HG03064 (cell line): ENCODE results near the gene NR5A2.

Source experiments
- ATAC-seq: cut with Tn5 transposase; IDR thresholded peaks from one replicate; pipeline ENCODE4 v1.9.1; 2021; ENCODE audit warnings: low read depth; ENCODE audit not compliant: unreplicated experiment

The NR5A2 gene

GRCh38 chr1:200027264-200027823, at the start of gene NR5A2:
Gene NR5A2 (plus strand): TSS chr1:200027710. CDS start chr1:200027848, 138 bp downstream.
- no peak for ATAC-seq

GRCh38 chr1:199978408-199978940, 49.0 kb upstream of the NR5A2 start:
- ATAC-seq, result no peak

GRCh38 chr1:199979071-199979470, 48.4 kb upstream of the NR5A2 start:
- ATAC-seq, result no peak

GRCh38 chr1:199981584-199981983, 45.9 kb upstream of the NR5A2 start:
- ATAC-seq, result no peak

GRCh38 chr1:199982606-199983005, 44.9 kb upstream of the NR5A2 start:
- ATAC-seq, result no peak

- ATAC-seq, result no peak
Measured at GRCh38 chr1:199983531-199983930, 44.0 kb upstream of the NR5A2 start.

- no peak for ATAC-seq
Measured at GRCh38 chr1:199995096-199995685, 32.3 kb upstream of the NR5A2 start.

- no peak for ATAC-seq
Measured at GRCh38 chr1:200005165-200005564, 22.3 kb upstream of the NR5A2 start.

- ATAC-seq, result no peak
Measured at GRCh38 chr1:200006711-200007110, 20.8 kb upstream of the NR5A2 start.

- ATAC-seq, result no peak
Measured at GRCh38 chr1:200015811-200016210, 11.7 kb upstream of the NR5A2 start.

- ATAC-seq, result no peak
Measured at GRCh38 chr1:200021577-200022238, 5.8 kb upstream of the NR5A2 start.

GRCh38 chr1:200022239-200022804, 5.2 kb upstream of the NR5A2 start:
- ATAC-seq, result no peak

GRCh38 chr1:200028586-200029034, 1.1 kb downstream of the NR5A2 start:
- no peak for ATAC-seq

- ATAC-seq, result no peak
Measured at GRCh38 chr1:200029035-200029821, 1.7 kb downstream of the NR5A2 start.

GRCh38 chr1:200029822-200030152, 2.3 kb downstream of the NR5A2 start:
- ATAC-seq, result no peak

GRCh38 chr1:200030791-200031190, 3.3 kb downstream of the NR5A2 start:
- no peak for ATAC-seq

GRCh38 chr1:200033511-200034261, 6.2 kb downstream of the NR5A2 start:
- ATAC-seq, result no peak

- no peak for ATAC-seq
Measured at GRCh38 chr1:200034262-200034557, 6.7 kb downstream of the NR5A2 start.

- no peak for ATAC-seq
Measured at GRCh38 chr1:200034761-200035396, 7.4 kb downstream of the NR5A2 start.
